ENCODE results near the gene HDAC2. TPM values are rescaled to one million over a fixed set of nuclear protein-coding genes. Genes with fewer than 3 reads are reported as not detected.

Gene HDAC2
- total RNA-seq, 2 donors from 2014 or later, result 275 to 335 TPM

DNA sequence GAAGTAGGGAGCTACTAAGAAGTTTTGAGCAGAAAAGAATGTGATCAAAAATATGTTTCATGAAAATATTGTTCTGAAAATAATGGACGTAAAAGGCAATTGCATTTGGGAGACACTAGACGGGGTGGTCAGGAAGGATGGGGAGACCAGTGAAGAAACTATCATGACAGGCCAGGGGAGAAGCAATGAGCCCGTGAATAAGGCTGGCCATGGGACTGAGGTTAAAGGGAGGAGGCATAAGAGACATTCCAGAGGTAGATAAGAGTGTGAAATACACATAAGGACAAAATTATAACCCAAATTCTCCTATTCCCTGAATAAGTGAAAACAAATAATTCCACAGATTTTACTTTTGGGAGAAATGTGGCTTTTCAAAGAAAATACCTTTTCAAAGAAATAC lies 62.1 kb downstream of the HDAC2 start:
- peaks cover 27% of the 10 kb centered on the region for H3K27me3 Mint-ChIP-seq (ENCODE audit: insufficient read depth)
- TF ChIP-seq, protein P1, sequence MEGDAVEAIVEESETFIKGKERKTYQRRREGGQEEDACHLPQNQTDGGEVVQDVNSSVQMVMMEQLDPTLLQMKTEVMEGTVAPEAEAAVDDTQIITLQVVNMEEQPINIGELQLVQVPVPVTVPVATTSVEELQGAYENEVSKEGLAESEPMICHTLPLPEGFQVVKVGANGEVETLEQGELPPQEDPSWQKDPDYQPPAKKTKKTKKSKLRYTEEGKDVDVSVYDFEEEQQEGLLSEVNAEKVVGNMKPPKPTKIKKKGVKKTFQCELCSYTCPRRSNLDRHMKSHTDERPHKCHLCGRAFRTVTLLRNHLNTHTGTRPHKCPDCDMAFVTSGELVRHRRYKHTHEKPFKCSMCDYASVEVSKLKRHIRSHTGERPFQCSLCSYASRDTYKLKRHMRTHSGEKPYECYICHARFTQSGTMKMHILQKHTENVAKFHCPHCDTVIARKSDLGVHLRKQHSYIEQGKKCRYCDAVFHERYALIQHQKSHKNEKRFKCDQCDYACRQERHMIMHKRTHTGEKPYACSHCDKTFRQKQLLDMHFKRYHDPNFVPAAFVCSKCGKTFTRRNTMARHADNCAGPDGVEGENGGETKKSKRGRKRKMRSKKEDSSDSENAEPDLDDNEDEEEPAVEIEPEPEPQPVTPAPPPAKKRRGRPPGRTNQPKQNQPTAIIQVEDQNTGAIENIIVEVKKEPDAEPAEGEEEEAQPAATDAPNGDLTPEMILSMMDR (conservative IDR thresholded peaks at IDR 0.05), result no peak
- H3K4me1 ChIP-seq (ENCODE audit: control insufficient read depth, insufficient read depth, low read length), result no peaks in the 10 kb centered on the region
- H3K4me3 ChIP-seq (ENCODE audit: low read length), result no peak overlapping the region
- no peak overlapping the region for H3K9ac ChIP-seq (ENCODE audit: extremely low read depth, low read length, poor library complexity, severe bottlenecking)
- no peak for DNase-seq
- H3K27ac Mint-ChIP-seq, result no peak overlapping the region
- no peaks in the 10 kb centered on the region for H3K9me3 ChIP-seq (ENCODE audit: control insufficient read depth, low read length)
- peaks cover 19% of the 10 kb centered on the region for H3K27me3 ChIP-seq (ENCODE audit: control insufficient read depth, insufficient read depth, low read length, poor library complexity, severe bottlenecking)
- 75 to 87% methylated on average over 2 to 3 of the region's 3 CpGs for WGBS, 2 experiments (ENCODE audit: insufficient coverage in 1 of 2, insufficient read length in 1 of 2)
- no peaks in the 10 kb centered on the region for H3K36me3 Mint-ChIP-seq (ENCODE audit: low read depth)
- no peaks in the 10 kb centered on the region for H3K9me3 Mint-ChIP-seq
- no peaks in the 10 kb centered on the region for H3K36me3 ChIP-seq (ENCODE audit: control insufficient read depth, insufficient read depth, low read length)
- H3K4me3 Mint-ChIP-seq, result no peak overlapping the region
- H3K4me1 Mint-ChIP-seq, result peaks cover 13% of the 10 kb centered on the region
- H3K27ac ChIP-seq (ENCODE audit: low read depth, low read length), result no peak overlapping the region

DNA sequence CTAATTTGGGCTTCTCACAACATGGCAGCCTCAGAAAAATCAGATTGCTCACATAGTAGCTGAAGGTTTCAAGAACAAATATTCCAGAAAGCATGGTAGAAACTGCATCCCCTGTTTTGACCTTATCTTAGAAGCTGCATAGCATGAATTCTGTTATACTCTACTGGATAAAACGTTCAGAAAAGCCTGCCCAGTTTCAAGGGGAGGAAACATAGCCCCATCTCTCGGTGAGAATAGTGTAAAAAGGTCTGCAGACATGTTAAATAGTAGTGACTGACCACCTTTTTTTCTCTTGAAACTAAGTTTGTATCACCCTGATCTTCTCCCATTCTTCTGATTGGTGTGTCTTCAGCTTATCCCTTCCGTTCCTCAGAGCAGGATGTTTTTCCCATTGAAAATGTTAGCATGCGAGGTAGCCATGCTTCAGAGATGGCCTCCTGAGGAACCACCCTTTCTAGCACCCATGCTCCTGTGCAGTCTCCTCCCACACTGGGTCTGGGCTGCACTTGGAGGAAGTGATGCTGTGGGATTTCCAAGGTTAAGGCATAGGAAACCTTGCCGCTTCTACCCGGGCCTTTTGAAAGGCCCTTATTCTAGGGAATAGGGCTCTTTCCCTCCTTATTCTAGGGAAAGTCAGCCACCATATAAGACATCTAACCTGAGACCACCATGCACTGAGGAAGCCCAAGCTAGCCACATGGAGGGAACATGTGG lies 63.7 kb downstream of the HDAC2 start:
- Histone ChIP-seq H3K9me3 (ENCODE audit: control insufficient read depth, low read length) (no peaks in the 10 kb centered on the region), H3K36me3 (ENCODE audit: control insufficient read depth, insufficient read depth, low read length) (no peaks in the 10 kb centered on the region), H3K27me3 (ENCODE audit: control insufficient read depth, insufficient read depth, low read length, poor library complexity, severe bottlenecking) (peaks cover 16% of the 10 kb centered on the region), H3K4me1 (ENCODE audit: control insufficient read depth, insufficient read depth, low read length) (no peaks in the 10 kb centered on the region), H3K9ac (ENCODE audit: extremely low read depth, low read length, poor library complexity, severe bottlenecking) (no peak overlapping the region), H3K27ac (ENCODE audit: low read depth, low read length) (no peak overlapping the region), H3K4me3 (ENCODE audit: low read length) (no peak overlapping the region)
- Mint-ChIP-seq H3K27me3 (ENCODE audit: insufficient read depth) (peaks cover 24% of the 10 kb centered on the region), H3K27ac (no peak overlapping the region), H3K36me3 (ENCODE audit: low read depth) (no peaks in the 10 kb centered on the region), H3K4me1 (peaks cover 9% of the 10 kb centered on the region), H3K4me3 (no peak overlapping the region), H3K9me3 (no peaks in the 10 kb centered on the region)
- DNase-seq, result no peak
- WGBS, 2 experiments (ENCODE audit: insufficient coverage in 1 of 2, insufficient read length in 1 of 2), result 94 to 96% methylated on average over 3 to 6 of the region's 6 CpGs
- TF ChIP-seq, protein P1 (conservative IDR thresholded peaks at IDR 0.05), result no peak

GRCh38 chr6:113903666-113904330 lies 67.2 kb downstream of the HDAC2 start:
- no peaks in the 10 kb centered on the region for H3K36me3 Mint-ChIP-seq (ENCODE audit: low read depth)
- Histone ChIP-seq H3K36me3 (ENCODE audit: control insufficient read depth, insufficient read depth, low read length) (no peaks in the 10 kb centered on the region), H3K4me1 (ENCODE audit: control insufficient read depth, insufficient read depth, low read length) (no peaks in the 10 kb centered on the region), H3K27me3 (ENCODE audit: control insufficient read depth, insufficient read depth, low read length, poor library complexity, severe bottlenecking) (peaks cover 1% of the 10 kb centered on the region), H3K9me3 (ENCODE audit: control insufficient read depth, low read length) (no peaks in the 10 kb centered on the region), H3K9ac (ENCODE audit: extremely low read depth, low read length, poor library complexity, severe bottlenecking) (no peak overlapping the region), H3K4me3 (ENCODE audit: low read length) (no peak overlapping the region), H3K27ac (ENCODE audit: low read depth, low read length) (no peak overlapping the region)
- DNase-seq, result peak; percentile 52
- H3K27me3 Mint-ChIP-seq (ENCODE audit: insufficient read depth), result peaks cover 2% of the 10 kb centered on the region
- TF ChIP-seq, protein P1 (conservative IDR thresholded peaks at IDR 0.05), result no peak
- H3K27ac Mint-ChIP-seq, result no peak overlapping the region
- H3K9me3 Mint-ChIP-seq, result no peaks in the 10 kb centered on the region
- peaks cover 9% of the 10 kb centered on the region for H3K4me1 Mint-ChIP-seq
- H3K4me3 Mint-ChIP-seq, result no peak overlapping the region
- 88 to 100% methylated on average over 2 to 9 of the region's 9 CpGs for WGBS, 2 experiments (ENCODE audit: insufficient coverage in 1 of 2, insufficient read length in 1 of 2)
